Spleen (tissue), 11 donors: ENCODE measurements around the gene LRCH1. TPM values are rescaled to one million over a fixed set of nuclear protein-coding genes. Genes with fewer than 3 reads are reported as not detected.
A peak's percentile ranks its signal among the peaks of the same experiment; 100 is the strongest.

Experiments used
- DNase-seq: peaks from one replicate; pipeline ENCODE4 v3.0.0-alpha.2; 2020
- H3K27ac ChIP-seq, 8 donors: fragments of 200-600 bp; sonication (generic) in 7 of 8; 1 replicate in 4 of 8; 2 replicates in 4 of 8; pipeline versions ENCODE4 v1.5.0 to v1.8.0; 2016 to 2021; ENCODE audit warnings: inconsistent platforms in 4 of 8, mild to moderate bottlenecking in 4 of 8, moderate library complexity in 1 of 8
- H3K27me3 ChIP-seq, 7 donors: fragments of 200-600 bp; sonication (generic) in 6 of 7; replicated peaks in 1 of 7; 1 replicate in 4 of 7; 2 replicates in 3 of 7; pipeline versions ENCODE4 v1.5.0 to v1.8.0; 2016 to 2021; ENCODE audit warnings: inconsistent platforms in 3 of 7, mild to moderate bottlenecking in 1 of 7
- H3K36me3 ChIP-seq, 6 donors: fragments of 200-600 bp; sonication (generic) in 5 of 6; 1 replicate in 4 of 6; 2 replicates in 2 of 6; pipeline versions ENCODE4 v1.5.0 to v1.8.0; 2016 to 2021; ENCODE audit warnings: inconsistent platforms in 2 of 6
- H3K4me1 ChIP-seq, 6 donors: fragments of 200-600 bp; sonication (generic) in 5 of 6; 1 replicate in 3 of 6; 2 replicates in 3 of 6; pipeline versions ENCODE4 v1.5.0 to v1.8.0; 2016 to 2021; ENCODE audit warnings: inconsistent platforms in 3 of 6
- H3K4me3 ChIP-seq, 8 donors: fragments of 200-600 bp; sonication (generic) in 7 of 8; 1 replicate in 4 of 8; 2 replicates in 4 of 8; pipeline versions ENCODE4 v1.5.0 to v1.8.0; 2016 to 2021; ENCODE audit warnings: inconsistent platforms in 4 of 8, mild to moderate bottlenecking in 4 of 8, moderate library complexity in 2 of 8
- H3K9me3 ChIP-seq, 8 donors: fragments of 200-600 bp; sonication (generic) in 7 of 8; 1 replicate in 4 of 8; 2 replicates in 4 of 8; pipeline versions ENCODE4 v1.5.0 to v1.8.0; 2016 to 2021; ENCODE audit warnings: inconsistent platforms in 4 of 8
- CTCF ChIP-seq, 11 experiments: fragments of 200-600 bp in 7 of 11; fragments of 450-650 bp in 4 of 11; sonication (generic) in 4 of 11; IDR thresholded peaks in 8 of 11; conservative IDR thresholded peaks in 3 of 11; 1 replicate in 7 of 11; 2 replicates in 4 of 11; pipeline versions ENCODE4 v1.4.0 to v1.8.0; 2016 to 2021; ENCODE audit warnings: antibody characterized with exemption in 11 of 11, inconsistent platforms in 4 of 11, mild to moderate bottlenecking in 1 of 11
- POLR2A ChIP-seq, 3 donors: fragments of 450-650 bp; IDR thresholded peaks; one replicate each; pipeline ENCODE4 v1.5.1; 2017; ENCODE audit warnings: antibody characterized with exemption in 3 of 3, mild to moderate bottlenecking in 1 of 3
- POLR2AphosphoS5 ChIP-seq, 3 donors: sonication (generic); formaldehyde crosslinking; IDR thresholded peaks; one replicate each; pipeline ENCODE4 v1.5.1; 2017; ENCODE audit warnings: antibody characterized with exemption in 3 of 3
- WGBS, 5 donors: extraction: QIAGEN DNeasy Blood & Tissue Kit in 3 of 5; methylation state at CpG; one replicate each; pipeline versions ENCODE4 v1.1.5 to v1.1.7; 2013 to 2018; 5-methylcytosine and 5-hydroxymethylcytosine counted together
- intact Hi-C: fragments of 100-400 bp; cut with DNase I; formaldehyde crosslinking; loops from one replicate; pipeline ENCODE4 v1.15.0; 2023; ENCODE audit warnings: low total_unique reads
- polyA plus RNA-seq, 3 donors: library from polyadenylated mRNA; stranded (reverse); fragments of 200-250 nt; gene quantifications; one replicate each; pipeline ENCODE4 v1.2.1, GENCODE V29; 2013
- total RNA-seq, 7 donors: library from RNA; depleted of rRNA in 3 of 7; stranded (reverse); fragments of >200 nt in 3 of 7; fragmentation: NEBNext Ultra II Directional in 4 of 7; extraction: Animal tissue kit (Norgen Biotek cat#: 25700) in 4 of 7; gene quantifications; one replicate each; pipeline versions ENCODE4 v1.1.0 to v1.2.1, GENCODE V29; 2016 to 2021
- donor health status: healthy with polysubstance abuse.
- donor health status: DM: no; HTN: no; CAD: no; lungs with moderate emphysema.
- donor health status: DM: no; HTN: no; CAD: no.
- donor health status: Bipolar disorder and iron deficiency.
- donor health status: healthy.
- donor health status: DM: no; HTN: no; CAD: no.
- donor health status: DM: yes; HTN: yes; CAD: no.

LRCH1 gene
- total and polyA plus RNA-seq, 10 donors: 7.4 to 41.6 (median 34.6) TPM

DNA sequence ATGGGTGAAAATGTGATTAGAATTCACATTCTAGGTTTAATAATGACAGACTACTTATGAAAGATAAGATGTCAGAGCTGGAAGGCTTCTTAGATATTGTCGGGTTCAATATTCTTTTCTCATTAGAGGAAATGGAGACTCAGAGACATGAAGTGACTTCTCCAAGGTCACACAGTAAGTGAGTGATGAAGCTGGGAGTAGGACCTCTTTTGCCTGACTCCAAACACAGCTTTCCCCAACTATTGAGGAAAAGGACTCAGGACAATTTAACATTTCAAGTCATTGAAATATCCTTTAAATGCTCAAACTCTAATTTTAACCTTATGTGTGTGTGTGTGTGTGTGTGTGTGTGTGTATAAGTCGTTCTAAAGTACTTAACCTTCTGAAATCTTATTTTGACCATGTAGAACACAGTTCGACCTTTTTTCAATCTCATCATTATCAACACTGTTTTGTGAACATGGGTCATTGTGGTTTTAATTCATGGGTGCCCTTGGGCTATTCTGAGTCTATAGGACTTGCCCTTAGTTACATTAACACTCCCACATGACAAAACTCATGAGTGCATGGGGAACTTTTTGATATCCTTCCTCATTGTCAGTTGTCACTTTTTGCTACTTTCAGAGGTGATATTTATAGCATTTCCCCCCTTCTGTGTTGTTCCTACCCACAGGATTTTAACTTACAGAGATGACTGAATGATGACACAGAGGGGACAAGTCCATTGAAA is 53.0 kb downstream of the LRCH1 start:
- intact Hi-C loops: no loop called here
- 33 to 48% (median 39%) methylated on average over 3 of the region's 3 CpGs for WGBS, 5 donors
- no peaks in the 10 kb centered on the region for H3K36me3 ChIP-seq
- H3K27ac ChIP-seq: peak overlapping the region in 7 of 8 donors; percentile 46 to 77 (median 58)
- H3K27me3 ChIP-seq: no peaks in the 10 kb centered on the region
- no peak for DNase-seq
- TF ChIP-seq CTCF (IDR thresholded peaks at IDR 0.05 in 8 of 11, conservative IDR thresholded peaks at IDR 0.05 in 3 of 11) (no peak), POLR2AphosphoS5 (IDR thresholded peaks at IDR 0.05) (no peak), POLR2A (IDR thresholded peaks at IDR 0.05) (no peak)
- H3K4me1 ChIP-seq: peaks cover 33 to 100% (median 90%) of the 10 kb centered on the region in 6 donors
- H3K4me3 ChIP-seq: no peak overlapping the region
- H3K9me3 ChIP-seq: no peaks in the 10 kb centered on the region

DNA sequence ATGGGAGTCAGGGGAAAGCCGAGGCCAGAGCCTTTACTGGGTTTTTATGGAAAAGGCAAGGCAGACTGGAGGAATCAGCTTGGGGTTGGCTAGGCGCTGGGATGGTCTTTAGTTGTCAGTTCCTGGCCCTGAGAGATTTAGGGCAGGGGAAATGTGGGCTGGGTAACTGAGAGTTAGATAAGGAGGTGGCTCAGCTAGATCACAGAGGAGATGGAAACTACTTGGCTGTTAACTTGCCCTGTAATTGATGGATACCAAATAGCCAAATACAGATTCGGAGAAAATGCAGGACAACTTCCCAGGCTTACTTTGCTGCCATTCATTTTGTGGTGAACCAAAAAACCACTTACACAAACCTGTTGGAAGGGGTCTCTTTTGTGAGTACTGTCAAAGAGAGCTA is 54.0 kb downstream of the LRCH1 start:
- TF ChIP-seq CTCF (IDR thresholded peaks at IDR 0.05 in 8 of 11, conservative IDR thresholded peaks at IDR 0.05 in 3 of 11) (no peak), POLR2A (IDR thresholded peaks at IDR 0.05) (no peak), POLR2AphosphoS5 (IDR thresholded peaks at IDR 0.05) (no peak)
- WGBS, 5 donors: 37 to 54% (median 43%) methylated on average over 3 of the region's 3 CpGs
- Histone ChIP-seq H3K4me1 (peaks cover 29 to 98% (median 85%) of the 10 kb centered on the region in 6 donors), H3K36me3 (no peaks in the 10 kb centered on the region), H3K27ac (peak overlapping the region in 6 of 8 donors; percentile 20 to 77 (median 60)), H3K27me3 (no peaks in the 10 kb centered on the region), H3K4me3 (no peak overlapping the region), H3K9me3 (no peaks in the 10 kb centered on the region)
- intact Hi-C loops: no loop called here
- DNase-seq: no peak

DNA sequence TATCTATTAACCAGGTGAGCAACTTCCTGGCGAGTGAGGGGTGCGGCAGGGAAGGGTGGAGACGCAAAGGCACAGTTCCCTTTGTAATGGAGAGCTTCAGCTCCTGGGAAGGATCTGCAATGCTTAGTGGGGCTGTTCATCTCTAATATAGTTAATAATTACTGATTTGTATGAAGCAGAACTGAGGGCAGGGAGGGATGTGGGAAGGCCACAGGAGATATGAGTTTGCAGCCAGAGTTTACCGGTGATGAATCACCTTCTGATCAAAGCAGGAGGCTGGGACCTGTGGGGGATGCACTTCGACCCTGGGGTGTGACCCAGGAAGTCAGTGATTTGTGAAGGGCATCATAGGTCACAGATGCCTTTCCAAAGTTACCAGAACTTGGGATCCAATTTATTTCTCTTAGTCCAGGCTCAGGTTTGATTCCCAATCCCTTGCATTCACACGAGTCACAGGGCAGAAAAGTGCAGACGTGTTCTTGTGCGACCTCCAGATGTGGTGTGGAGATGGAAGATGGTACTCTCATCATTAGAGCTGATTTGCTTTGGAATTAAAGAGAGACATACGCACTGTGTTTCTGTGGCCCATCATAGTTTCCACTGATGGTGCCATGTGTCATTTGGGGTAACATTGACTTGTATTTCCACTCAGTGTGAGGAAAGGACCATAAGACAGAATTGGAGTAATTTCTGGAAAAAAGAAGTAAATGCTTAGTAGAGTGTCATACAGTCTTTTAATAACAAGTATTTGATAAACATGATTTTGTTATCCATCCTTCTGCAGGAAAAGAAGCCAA is 55.0 kb downstream of the LRCH1 start:
- Histone ChIP-seq H3K27me3 (no peaks in the 10 kb centered on the region), H3K9me3 (no peaks in the 10 kb centered on the region), H3K4me3 (no peak overlapping the region), H3K27ac (peak overlapping the region in 4 of 8 donors; percentile 10 to 77 (median 14)), H3K36me3 (no peaks in the 10 kb centered on the region), H3K4me1 (peaks cover 29 to 98% (median 81%) of the 10 kb centered on the region in 6 donors)
- intact Hi-C loops: no loop called here
- no peak for TF ChIP-seq POLR2A (IDR thresholded peaks at IDR 0.05)
- no peak for TF ChIP-seq CTCF (IDR thresholded peaks at IDR 0.05 in 8 of 11, conservative IDR thresholded peaks at IDR 0.05 in 3 of 11)
- TF ChIP-seq POLR2AphosphoS5 (IDR thresholded peaks at IDR 0.05): no peak
- DNase-seq: no peak
- 64 to 70% (median 69%) methylated on average over 9 of the region's 9 CpGs for WGBS, 5 donors

DNA sequence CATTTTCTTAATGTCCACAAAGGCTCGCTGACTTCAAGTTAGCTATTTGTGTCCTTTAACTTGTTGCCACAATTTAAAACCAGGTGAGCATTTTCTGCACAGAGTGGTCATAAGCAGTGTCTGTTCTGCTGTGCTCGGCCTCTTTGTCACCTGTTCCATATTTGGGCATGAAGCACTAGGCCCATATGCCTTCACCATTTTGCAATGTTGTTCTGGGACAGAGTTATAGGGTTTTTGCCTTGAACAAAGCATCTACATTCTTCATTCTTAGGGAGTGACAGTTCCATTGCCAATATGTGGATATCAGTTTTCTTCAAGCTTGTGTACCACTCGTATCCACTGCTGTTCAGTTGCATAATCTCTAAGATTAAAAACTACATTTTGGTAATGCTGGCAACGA is 56.1 kb downstream of the LRCH1 start:
- DNase-seq: no peak
- Histone ChIP-seq H3K9me3 (no peaks in the 10 kb centered on the region), H3K36me3 (no peaks in the 10 kb centered on the region), H3K27ac (peak overlapping the region in 1 of 8 donors; percentile 31), H3K4me1 (peaks cover 29 to 98% (median 74%) of the 10 kb centered on the region in 6 donors), H3K27me3 (no peaks in the 10 kb centered on the region), H3K4me3 (no peak overlapping the region)
- intact Hi-C loops: no loop called here
- 72 to 88% (median 82%) methylated on average over 4 of the region's 4 CpGs for WGBS, 5 donors
- TF ChIP-seq POLR2AphosphoS5 (IDR thresholded peaks at IDR 0.05) (no peak), CTCF (IDR thresholded peaks at IDR 0.05 in 8 of 11, conservative IDR thresholded peaks at IDR 0.05 in 3 of 11) (no peak), POLR2A (IDR thresholded peaks at IDR 0.05) (no peak)
